ENCODE results near the gene RBMS3.

The RBMS3 gene

DNA sequence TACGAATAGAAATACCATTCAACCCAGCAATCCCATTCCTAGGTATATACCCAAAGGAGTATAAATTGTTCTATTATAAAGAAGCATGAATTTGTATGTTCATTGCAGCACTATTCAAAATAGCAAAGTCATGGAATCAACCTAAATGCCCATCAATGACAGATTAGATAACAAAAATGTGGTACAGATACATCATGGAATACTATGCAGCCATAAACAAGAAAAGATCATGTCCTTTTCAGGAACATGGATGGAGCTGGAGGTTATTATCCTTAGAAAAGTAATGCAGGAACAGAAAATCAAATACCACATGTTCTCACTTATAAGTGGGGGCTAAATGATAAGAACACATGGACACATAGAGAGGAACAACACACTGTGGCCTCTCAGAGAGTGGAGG, 571.9 kb downstream of the RBMS3 start:
- DNase-seq, result no peak

DNA sequence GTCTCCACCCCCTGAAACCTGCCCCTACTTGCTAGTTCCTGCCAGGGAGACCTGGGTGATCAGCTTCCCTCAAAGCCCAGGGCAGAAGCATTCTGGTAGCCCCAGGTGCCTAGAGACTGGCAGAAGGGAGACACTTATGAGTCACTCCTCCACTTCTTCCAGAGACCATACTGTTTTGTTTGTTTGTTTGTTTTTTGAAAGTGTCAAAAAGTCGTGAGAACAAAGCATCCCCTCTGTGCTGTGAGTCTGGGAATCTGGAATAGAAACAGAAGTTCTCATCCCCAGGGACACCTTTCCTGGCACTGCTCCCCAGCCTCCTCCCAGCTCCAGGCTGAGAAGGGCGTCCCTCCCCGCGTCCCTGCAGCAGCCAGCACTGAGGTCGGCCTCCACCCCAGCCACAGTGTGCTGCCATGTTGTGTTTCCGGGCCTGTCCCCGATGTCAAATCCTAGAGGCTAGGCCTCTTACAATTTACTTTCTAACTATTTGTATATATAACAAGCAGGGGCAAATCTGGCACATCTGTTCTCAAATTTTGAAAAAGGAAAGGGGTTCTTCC, 573.0 kb downstream of the RBMS3 start:
- DNase-seq, result no peak

DNA sequence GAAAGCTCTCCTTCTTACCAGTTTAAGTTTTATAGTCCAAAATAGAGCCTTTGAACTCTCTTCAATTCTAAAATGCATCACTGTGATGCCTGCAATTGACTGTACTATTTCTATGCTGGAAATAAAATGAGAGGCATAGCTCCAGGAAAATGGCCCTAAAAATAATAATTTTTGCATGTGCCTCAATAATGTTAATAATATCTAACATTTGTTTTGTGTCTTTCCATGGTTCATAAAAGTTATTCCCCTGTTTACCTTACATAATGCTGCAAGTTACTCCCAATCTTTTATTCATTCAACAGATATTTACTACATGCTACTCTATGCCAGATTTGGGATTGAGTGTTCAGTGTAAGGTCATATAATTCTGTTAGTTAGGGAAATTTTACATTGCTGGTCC, 574.0 kb downstream of the RBMS3 start:
- DNase-seq, result no peak

GRCh38 chr3:29859726-29860270, 578.9 kb downstream of the RBMS3 start:
- DNase-seq, result no peak

- no peak for DNase-seq
These were observed 583.9 kb downstream of the RBMS3 start for GRCh38 chr3:29864809-29865208.

GRCh38 chr3:29868543-29869101, 587.8 kb downstream of the RBMS3 start:
- DNase-seq, result no peak

DNA sequence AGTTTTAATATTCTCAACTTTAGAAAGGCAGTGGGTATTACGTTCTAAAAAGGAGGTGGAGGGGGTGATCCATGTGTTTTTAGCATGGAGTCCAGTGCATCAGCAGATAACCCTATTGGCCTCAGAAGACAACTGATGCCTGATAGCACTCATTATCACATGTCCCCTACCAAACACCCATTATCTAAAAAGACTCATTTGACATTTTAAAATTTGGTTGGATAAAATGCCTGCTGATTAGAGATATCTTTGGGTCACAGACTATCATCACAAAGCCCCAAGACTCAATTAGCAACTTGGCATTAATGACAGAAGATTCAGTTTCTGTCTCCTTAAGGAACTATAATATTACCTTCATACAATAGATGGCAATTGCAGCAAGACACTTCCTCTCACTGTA, 589.3 kb downstream of the RBMS3 start:
- DNase-seq, result no peak

GRCh38 chr3:29871087-29871486, 590.2 kb downstream of the RBMS3 start:
- no peak for DNase-seq

- DNase-seq, result no peak
These were observed 599.9 kb downstream of the RBMS3 start for GRCh38 chr3:29880809-29881208.

GRCh38 chr3:29887451-29887850, 606.6 kb downstream of the RBMS3 start:
- no peak for DNase-seq

DNA sequence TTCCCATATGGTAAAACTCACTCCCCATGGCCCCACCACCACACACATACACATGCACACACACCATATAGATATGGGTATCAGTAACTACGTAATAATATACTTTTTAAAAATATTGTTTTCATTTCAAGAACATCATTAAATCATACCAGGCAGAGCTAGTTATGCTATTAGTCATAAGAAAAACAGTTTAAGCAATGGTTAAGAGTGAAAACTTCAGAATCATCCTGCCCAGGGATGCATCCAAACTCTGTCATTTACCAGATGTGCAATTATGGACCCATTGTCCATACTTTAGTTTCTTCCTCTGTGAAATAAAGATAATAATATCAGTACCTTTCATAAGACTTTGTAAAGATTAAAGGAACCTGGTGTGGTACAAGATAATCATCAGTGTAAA, 608.3 kb downstream of the RBMS3 start:
- DNase-seq, result no peak

GRCh38 chr3:29890801-29891200, 609.9 kb downstream of the RBMS3 start:
- no peak for DNase-seq

DNA sequence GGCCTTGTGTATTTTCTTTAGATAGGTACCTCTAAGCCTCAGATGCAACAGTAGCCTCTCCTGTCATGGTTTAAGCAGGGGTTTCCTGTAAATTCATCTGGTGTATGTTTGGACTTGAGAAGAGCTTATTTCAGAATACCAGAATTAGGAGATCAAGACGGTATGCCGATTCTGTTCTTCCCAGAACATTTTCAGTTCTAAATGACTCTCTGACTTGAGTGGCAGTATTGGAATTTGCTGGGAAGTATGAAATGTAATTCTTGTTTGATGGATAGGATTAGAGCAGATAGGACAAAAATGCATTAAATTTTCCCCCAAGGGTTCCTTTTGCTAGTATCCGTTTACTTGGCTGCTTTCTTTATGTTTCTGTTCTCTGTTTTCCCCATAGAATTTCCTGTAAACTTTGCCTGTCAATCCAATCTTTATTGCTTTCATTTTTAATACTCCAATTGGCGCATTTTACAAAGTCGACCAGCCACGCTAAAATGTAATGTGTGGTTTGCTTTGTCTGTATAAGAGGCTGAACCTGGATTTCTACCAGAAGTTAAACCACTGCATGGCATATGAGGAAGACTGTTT, 612.2 kb downstream of the RBMS3 start:
- no peak for DNase-seq

GRCh38 chr3:29896856-29897255, 616.0 kb downstream of the RBMS3 start:
- DNase-seq, result no peak

GRCh38 chr3:29898171-29898965, 617.5 kb downstream of the RBMS3 start:
- DNase-seq, result no peak

DNA sequence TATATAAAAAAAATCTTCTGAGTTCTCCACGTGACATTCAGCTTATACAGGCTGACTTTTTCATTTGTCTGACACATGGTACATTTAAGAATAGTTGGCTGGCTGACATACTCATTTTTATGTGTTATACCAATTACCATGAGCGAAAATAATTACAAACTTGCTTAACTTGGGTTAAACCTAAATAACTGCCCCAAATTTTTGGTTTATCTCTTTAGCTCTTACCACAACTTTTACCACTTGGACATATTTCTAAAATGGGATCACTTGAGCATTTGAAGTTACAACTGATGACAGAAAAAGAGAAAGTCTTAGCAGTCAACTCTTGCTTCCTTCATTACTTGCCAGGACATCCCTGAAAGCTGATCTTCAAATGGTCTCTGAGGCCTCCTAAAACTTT, 618.1 kb downstream of the RBMS3 start:
- DNase-seq, result no peak

- DNase-seq, result no peak
These were observed 620.2 kb downstream of the RBMS3 start for GRCh38 chr3:29901097-29901496.

DNA sequence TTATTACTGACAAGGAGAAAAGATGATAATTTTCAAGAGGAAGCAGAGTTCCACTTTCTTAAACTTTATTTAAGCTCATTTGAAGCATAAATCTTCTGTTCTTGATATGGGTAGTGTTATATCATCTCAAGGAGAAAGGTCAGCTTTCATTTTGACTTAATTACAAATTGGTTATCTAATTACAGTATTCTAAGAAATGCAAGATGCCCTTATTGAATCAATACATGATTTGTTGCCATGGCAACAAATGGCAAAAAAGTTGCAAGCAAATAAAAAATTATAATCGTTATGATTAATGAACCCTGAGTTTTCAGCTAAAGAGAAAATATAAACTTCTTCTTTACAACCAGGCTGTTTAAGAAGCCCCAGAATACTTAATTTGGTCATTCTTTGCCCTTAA, 622.7 kb downstream of the RBMS3 start:
- DNase-seq, result no peak

DNA sequence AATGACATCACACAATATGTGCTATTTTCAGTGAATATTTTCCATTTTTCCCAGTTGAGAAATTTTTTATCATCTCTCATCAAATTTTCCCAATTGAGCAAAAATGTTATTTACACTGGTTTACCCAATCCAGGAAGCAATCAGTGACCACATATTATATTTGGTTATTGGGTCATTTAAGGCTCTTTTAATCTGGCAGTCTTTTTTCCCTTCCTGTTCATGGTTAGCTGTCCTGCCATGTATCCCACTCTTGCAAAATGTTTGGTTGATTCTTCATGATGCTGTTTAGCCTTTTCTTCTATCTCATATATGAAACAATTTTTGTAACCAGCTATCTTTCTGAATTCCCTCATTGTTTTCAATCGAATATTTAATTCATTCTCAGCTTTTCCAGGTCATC, 626.0 kb downstream of the RBMS3 start:
- DNase-seq, result no peak

DNA sequence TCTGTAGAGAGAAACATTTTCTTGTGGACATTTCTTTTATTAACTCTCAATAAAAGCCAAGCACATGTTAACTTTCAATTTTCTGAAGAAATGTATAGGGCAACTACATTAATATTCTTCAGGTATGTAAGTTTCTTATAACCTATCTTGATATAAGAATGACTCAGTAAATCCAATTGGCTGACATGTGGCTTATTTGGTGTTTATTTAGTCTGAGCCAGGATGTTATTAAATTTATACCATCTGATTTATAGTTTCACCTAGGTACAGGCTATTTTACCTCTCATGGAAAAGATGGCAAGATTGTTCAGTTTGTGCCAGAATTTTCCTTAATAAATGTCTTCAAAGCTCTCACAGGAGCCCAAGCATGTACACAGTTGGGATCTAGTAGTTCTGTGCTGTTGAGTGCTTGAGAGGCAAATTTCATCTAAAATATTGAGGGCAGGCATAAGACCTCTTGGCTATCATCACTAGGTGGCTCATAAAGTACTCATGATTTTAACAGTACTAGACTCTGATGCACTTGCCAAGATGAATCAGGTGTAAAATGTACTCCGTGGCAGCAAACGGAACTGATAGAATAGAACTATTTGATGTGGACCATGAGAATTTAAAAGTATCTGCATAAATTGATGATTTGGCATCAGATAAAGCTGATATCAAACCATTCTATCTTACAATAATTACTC, 631.9 kb downstream of the RBMS3 start:
- DNase-seq, result no peak

DNA sequence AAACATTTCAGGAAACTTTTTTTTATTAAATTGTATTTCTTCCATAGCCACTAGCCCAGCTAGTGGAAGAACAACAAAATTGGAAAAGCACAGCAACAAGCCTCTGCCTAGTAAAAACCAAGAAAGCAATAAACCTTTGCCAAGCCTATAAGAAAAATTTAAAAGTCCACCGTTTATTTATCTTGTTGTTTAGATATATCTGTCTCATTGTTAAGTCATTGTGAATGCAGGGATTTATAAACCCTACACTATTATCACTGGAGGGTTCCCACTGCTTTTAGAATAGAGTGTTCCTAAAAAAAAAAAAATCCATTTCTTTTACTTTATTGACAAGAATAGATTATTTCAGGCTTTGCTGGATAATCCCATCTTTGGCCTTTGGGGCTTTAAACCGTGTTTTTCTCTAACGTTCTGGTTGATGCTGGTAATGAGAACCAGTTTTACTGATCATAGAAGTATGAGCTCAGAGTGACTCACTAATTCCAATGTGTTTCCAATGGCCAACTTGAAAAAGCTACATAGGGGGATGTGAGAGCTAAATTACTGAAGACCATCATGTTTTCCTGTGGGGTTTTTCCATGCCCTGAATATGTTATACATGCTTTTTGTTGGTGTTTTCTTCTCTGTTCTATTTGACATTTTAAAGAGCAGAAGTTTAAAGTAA, 634.1 kb downstream of the RBMS3 start:
- no peak for DNase-seq

DNA sequence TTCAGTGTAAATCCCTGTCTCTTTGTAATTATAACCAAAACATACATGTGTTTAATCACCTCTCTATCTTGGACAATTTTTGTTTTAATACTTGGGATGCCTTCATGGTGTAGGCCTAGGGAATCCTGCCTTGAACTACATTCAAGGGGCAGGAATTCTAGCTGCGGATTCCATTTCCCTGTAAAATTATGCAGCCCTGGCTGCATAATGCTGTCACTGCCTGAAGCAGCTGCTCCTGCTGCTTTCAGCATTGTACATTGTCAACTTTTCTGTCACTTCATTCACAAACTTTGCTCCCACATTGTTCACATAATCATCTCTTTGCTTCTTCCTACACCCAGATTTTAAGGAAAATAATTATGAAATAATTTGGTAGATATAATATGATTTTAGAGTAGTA, 638.7 kb downstream of the RBMS3 start:
- no peak for DNase-seq

Data from CD4-positive, alpha-beta T cell treated with Interferon gamma for 1 hour (primary cell).